Memory B cell (primary cell): ENCODE data around the gene AP2A2.
A peak's percentile ranks its signal among the peaks of the same experiment; 100 is the strongest.

ENCODE experiments used
- ATAC-seq: fragments of 150-1000 bp; cut with Tn5 transposase; 2 replicates; pipeline ENCODE4 v1.10.0; 2021; ENCODE audit warnings: low read depth, mild to moderate bottlenecking, moderate library complexity
- DNase-seq, 2 donors: peaks; one replicate each; pipeline ENCODE4 v3.0.0; 2022; ENCODE audit warnings: low spot score in 2 of 2
- H3K27ac Mint-ChIP-seq: one replicate; pipeline ENCODE4 v1.8.0; 2022; ENCODE audit warnings: mild to moderate bottlenecking, moderate library complexity, mixed read lengths
- H3K27me3 Mint-ChIP-seq: one replicate; pipeline ENCODE4 v1.8.0; 2022; ENCODE audit warnings: mixed read lengths
- H3K36me3 Mint-ChIP-seq: one replicate; pipeline ENCODE4 v1.8.0; 2022; ENCODE audit warnings: mild to moderate bottlenecking, mixed read lengths
- H3K4me1 Mint-ChIP-seq: one replicate; pipeline ENCODE4 v1.8.0; 2022; ENCODE audit warnings: mixed read lengths
- H3K4me3 Mint-ChIP-seq: one replicate; pipeline ENCODE4 v1.8.0; 2022; ENCODE audit warnings: mild to moderate bottlenecking, moderate library complexity, mixed read lengths
- H3K9me3 Mint-ChIP-seq: one replicate; pipeline ENCODE4 v1.8.0; 2022; ENCODE audit warnings: mixed read lengths

The AP2A2 gene

GRCh38 chr11:1025410-1026162 lies 99.9 kb downstream of the AP2A2 start:
- Mint-ChIP-seq H3K27ac (no peak overlapping the region), H3K27me3 (no peaks in the 10 kb centered on the region), H3K4me1 (peaks cover 6% of the 10 kb centered on the region), H3K9me3 (peaks cover 6% of the 10 kb centered on the region), H3K36me3 (peaks cover 7% of the 10 kb centered on the region), H3K4me3 (no peak overlapping the region)
- ATAC-seq (no peak), DNase-seq (no peak)

DNA sequence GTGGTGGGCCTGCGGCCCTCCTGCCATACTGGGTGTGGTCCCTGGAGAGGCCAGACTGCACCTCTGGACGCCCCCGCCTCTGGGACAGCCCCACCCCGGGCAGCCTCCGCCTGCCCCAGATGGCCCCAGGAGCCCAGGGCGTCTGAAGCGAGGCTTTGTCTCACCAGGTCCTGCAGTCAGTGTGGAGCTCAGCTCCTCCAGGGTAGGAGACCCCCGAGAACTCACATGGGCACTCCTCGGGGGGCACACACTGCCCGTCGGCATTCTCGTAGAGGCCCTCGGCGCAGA lies 100.4 kb downstream of the AP2A2 start:
- Mint-ChIP-seq H3K27me3 (no peaks in the 10 kb centered on the region), H3K9me3 (peaks cover 6% of the 10 kb centered on the region), H3K36me3 (peaks cover 7% of the 10 kb centered on the region), H3K4me3 (no peak overlapping the region), H3K27ac (no peak overlapping the region), H3K4me1 (peaks cover 6% of the 10 kb centered on the region)
- no peak for DNase-seq
- ATAC-seq = no peak

DNA sequence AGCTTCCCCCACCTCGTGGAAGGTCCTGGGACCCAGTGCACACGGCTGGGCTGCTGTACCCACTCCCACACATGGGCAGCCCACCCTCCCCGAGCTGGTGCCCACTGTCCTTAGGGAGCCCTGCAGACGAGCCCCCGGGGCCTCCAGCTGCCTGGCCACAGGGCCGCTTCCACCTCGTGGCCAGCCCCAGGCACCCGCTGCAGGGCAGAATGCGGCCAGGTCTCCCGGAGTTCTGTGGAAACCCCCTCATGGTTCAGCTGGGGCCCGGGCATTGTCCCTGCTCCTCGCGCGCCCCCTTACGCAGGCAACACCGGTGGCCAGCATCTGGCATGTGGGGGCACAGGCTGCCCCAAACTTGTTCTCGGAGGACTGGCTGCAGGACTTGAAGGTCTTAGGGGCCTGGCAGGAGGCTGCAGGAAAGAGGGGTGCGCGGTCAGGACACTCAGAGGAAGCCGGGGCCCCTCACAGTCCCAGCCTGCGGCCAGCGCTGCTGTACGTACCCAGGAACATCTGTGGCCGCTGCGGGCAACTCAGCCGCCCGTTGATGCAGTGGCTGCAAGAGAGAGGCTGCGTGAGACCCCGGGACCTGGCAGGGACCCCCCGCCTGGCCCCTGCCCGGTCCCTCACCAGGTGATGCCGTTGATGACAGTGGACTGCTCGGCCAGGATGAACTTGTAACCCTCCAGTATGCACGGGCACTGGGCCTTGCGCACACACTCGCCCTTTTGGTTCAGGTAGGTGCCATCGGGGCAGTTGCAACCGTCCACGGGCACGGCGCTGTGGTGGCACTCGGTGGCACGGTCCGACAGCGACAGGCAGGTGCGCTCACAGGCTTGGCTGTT lies 101.2 kb downstream of the AP2A2 start:
- no peak overlapping the region for H3K4me3 Mint-ChIP-seq
- H3K27ac Mint-ChIP-seq = no peak overlapping the region
- no peak for DNase-seq
- ATAC-seq = no peak
- H3K9me3 Mint-ChIP-seq = peaks cover 6% of the 10 kb centered on the region
- peaks cover 7% of the 10 kb centered on the region for H3K36me3 Mint-ChIP-seq
- peaks cover 6% of the 10 kb centered on the region for H3K4me1 Mint-ChIP-seq
- H3K27me3 Mint-ChIP-seq = no peaks in the 10 kb centered on the region

DNA sequence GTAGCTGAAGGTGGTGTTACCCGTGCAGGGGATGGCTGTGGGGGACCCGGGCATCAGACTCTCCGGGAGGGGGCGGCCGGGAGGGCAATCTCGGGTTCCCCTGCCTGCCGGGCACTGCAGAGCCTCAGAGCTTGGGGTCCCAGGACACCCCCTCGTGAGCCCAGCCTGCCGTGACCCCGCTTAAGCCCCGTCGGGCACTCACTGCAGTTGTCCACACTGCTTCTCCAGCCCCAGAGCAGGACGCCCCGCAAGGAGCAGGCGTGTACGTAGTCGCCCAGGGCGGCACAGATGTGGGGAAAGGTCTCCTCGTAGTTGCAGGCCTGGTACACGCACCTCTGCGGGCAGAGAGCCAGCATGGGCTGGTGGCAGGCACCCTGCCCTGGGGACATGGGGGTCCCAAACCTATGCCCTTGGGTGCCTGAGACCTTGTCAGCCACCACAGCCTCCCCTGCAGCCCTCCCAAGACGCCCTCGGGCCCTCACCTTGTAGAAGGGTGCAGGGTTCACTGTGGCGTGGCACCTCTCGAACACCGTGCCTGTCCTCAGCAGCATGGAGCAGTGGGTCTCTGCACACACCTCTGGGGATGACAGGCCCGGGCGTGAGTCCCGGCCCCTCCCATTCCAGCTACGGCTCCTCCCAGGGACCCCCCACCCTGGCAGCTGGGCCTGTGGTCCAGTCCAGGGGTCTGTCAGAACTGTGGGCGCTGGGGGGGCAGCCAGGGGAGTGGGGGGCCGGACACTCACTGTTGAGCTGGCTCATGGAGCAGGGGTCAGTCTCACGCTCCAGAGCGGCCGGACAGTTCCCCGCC lies 102.0 kb downstream of the AP2A2 start:
- Mint-ChIP-seq H3K9me3 (peaks cover 11% of the 10 kb centered on the region), H3K4me1 (peaks cover 5% of the 10 kb centered on the region), H3K27ac (no peak overlapping the region), H3K36me3 (peaks cover 5% of the 10 kb centered on the region), H3K4me3 (no peak overlapping the region), H3K27me3 (no peaks in the 10 kb centered on the region)
- DNase-seq = no peak
- ATAC-seq = no peak

DNA sequence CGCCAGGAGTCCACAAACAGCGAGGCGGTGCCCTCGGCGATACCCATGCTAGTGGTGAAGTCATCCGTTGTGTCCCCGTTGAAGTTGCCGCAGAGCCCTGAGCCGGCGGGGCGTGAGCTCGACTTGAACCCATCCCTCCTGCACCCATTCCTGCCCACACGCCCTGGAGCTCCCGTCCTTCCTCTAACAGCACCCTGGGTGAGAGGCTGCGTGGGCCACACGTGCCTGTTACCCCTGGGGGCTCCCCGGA lies 102.5 kb downstream of the AP2A2 start:
- no peak overlapping the region for H3K4me3 Mint-ChIP-seq
- no peaks in the 10 kb centered on the region for H3K27me3 Mint-ChIP-seq
- DNase-seq (no peak), ATAC-seq (no peak)
- H3K9me3 Mint-ChIP-seq = peaks cover 6% of the 10 kb centered on the region
- no peak overlapping the region for H3K27ac Mint-ChIP-seq
- H3K36me3 Mint-ChIP-seq = peaks cover under 1% of the 10 kb centered on the region
- H3K4me1 Mint-ChIP-seq = peaks cover under 1% of the 10 kb centered on the region

DNA sequence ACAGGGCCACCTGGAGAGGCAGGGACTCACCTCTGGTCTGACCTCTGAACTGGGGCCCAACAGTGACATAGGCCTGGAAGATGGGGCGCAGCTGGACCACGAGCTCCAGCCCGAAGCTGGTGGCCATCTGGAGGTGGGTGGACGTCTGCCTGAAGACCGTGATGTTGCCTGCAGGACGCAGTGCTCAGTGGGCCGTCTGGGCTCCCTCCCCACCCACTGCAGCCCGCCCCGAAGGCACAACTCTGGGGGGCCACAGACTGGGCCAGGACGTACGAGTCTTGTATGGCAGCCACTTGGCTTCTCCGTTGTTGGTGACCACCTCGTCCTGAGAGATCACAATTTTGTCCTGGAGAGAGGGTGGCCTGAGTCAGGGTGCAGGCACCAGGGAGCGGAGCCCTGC lies 102.9 kb downstream of the AP2A2 start:
- H3K9me3 Mint-ChIP-seq = peaks cover 6% of the 10 kb centered on the region
- H3K4me1 Mint-ChIP-seq = no peaks in the 10 kb centered on the region
- no peaks in the 10 kb centered on the region for H3K36me3 Mint-ChIP-seq
- no peak for ATAC-seq
- no peaks in the 10 kb centered on the region for H3K27me3 Mint-ChIP-seq
- no peak overlapping the region for H3K27ac Mint-ChIP-seq
- no peak overlapping the region for H3K4me3 Mint-ChIP-seq
- no peak for DNase-seq

GRCh38 chr11:1029051-1029450 lies 103.4 kb downstream of the AP2A2 start:
- no peak for DNase-seq
- Mint-ChIP-seq H3K27ac (no peak overlapping the region), H3K9me3 (peaks cover 6% of the 10 kb centered on the region), H3K4me1 (no peaks in the 10 kb centered on the region), H3K36me3 (no peaks in the 10 kb centered on the region), H3K4me3 (no peak overlapping the region), H3K27me3 (no peaks in the 10 kb centered on the region)
- no peak for ATAC-seq

DNA sequence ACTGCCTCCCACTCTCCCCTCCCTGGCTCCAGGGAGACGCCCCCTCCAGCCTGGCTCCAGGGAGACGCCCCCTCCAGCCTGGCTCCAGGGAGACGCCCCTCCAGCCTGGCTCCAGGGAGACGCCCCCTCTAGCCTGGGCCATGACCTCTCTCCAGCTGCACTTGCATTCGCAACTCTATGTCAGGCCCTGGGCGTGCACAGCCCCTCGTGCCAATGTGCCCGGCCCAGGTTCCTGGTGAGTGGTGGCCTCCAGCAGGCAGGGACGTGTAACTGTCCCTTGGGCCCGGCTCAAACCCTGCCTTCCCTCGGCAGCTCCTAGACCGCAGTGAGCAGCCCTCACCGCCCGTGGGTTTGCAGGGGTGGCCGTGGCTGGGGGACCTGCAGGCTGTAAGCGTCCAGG lies 104.0 kb downstream of the AP2A2 start:
- H3K4me1 Mint-ChIP-seq = no peaks in the 10 kb centered on the region
- DNase-seq (no peak), ATAC-seq (no peak)
- H3K9me3 Mint-ChIP-seq = peaks cover 6% of the 10 kb centered on the region
- H3K27me3 Mint-ChIP-seq = no peaks in the 10 kb centered on the region
- no peak overlapping the region for H3K27ac Mint-ChIP-seq
- no peaks in the 10 kb centered on the region for H3K36me3 Mint-ChIP-seq
- H3K4me3 Mint-ChIP-seq = no peak overlapping the region

- ATAC-seq (no peak), DNase-seq (no peak)
- Mint-ChIP-seq H3K27me3 (no peaks in the 10 kb centered on the region), H3K27ac (no peak overlapping the region), H3K4me1 (no peaks in the 10 kb centered on the region), H3K9me3 (peaks cover 6% of the 10 kb centered on the region), H3K36me3 (no peaks in the 10 kb centered on the region), H3K4me3 (no peak overlapping the region)
Observed at GRCh38 chr11:1030086-1030485, 104.4 kb downstream of the AP2A2 start.

GRCh38 chr11:1030556-1030955 lies 104.9 kb downstream of the AP2A2 start:
- H3K4me3 Mint-ChIP-seq = no peak overlapping the region
- no peak for DNase-seq
- H3K27me3 Mint-ChIP-seq = no peaks in the 10 kb centered on the region
- H3K9me3 Mint-ChIP-seq = peaks cover 6% of the 10 kb centered on the region
- H3K27ac Mint-ChIP-seq = no peak overlapping the region
- H3K36me3 Mint-ChIP-seq = no peaks in the 10 kb centered on the region
- H3K4me1 Mint-ChIP-seq = no peaks in the 10 kb centered on the region
- ATAC-seq = no peak

- DNase-seq (no peak), ATAC-seq (no peak)
- H3K27me3 Mint-ChIP-seq = no peaks in the 10 kb centered on the region
- H3K36me3 Mint-ChIP-seq = no peaks in the 10 kb centered on the region
- peaks cover 6% of the 10 kb centered on the region for H3K9me3 Mint-ChIP-seq
- no peak overlapping the region for H3K4me3 Mint-ChIP-seq
- no peak overlapping the region for H3K27ac Mint-ChIP-seq
- no peaks in the 10 kb centered on the region for H3K4me1 Mint-ChIP-seq
Observed at GRCh38 chr11:1031121-1031899, 105.6 kb downstream of the AP2A2 start.

DNA sequence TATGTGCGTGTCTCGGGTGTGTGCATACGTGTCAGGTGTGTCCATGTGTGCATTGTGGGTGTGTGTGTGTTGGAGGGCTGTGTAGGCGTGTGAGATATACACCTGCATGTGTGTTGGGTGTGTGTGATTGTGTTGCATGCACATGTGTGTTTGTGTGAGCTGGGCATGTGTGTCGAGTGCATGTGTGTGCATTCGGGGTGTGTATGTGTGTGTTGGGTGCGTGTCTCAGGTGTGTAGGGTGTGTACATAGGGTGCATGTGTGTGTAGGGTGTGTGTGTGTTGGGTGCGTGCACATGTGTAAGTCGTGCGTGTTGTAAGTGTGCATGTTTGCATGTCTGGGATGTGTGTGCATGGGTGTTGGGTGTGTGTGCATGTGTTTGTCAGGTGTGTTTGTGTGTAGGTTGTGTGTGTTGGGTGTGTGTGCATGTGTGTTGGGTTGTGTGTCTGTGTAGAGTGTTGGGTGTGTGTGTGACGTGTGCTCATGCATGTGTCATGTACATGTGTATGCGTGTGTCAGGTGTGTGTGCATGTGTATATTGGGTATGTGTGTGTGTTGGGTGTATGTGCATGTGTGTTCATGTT lies 106.7 kb downstream of the AP2A2 start:
- no peaks in the 10 kb centered on the region for H3K36me3 Mint-ChIP-seq
- H3K27me3 Mint-ChIP-seq = no peaks in the 10 kb centered on the region
- H3K9me3 Mint-ChIP-seq = peaks cover 6% of the 10 kb centered on the region
- ATAC-seq (no peak), DNase-seq (no peak)
- H3K4me1 Mint-ChIP-seq = no peaks in the 10 kb centered on the region
- H3K4me3 Mint-ChIP-seq = no peak overlapping the region
- H3K27ac Mint-ChIP-seq = peak overlapping the region; percentile 12

DNA sequence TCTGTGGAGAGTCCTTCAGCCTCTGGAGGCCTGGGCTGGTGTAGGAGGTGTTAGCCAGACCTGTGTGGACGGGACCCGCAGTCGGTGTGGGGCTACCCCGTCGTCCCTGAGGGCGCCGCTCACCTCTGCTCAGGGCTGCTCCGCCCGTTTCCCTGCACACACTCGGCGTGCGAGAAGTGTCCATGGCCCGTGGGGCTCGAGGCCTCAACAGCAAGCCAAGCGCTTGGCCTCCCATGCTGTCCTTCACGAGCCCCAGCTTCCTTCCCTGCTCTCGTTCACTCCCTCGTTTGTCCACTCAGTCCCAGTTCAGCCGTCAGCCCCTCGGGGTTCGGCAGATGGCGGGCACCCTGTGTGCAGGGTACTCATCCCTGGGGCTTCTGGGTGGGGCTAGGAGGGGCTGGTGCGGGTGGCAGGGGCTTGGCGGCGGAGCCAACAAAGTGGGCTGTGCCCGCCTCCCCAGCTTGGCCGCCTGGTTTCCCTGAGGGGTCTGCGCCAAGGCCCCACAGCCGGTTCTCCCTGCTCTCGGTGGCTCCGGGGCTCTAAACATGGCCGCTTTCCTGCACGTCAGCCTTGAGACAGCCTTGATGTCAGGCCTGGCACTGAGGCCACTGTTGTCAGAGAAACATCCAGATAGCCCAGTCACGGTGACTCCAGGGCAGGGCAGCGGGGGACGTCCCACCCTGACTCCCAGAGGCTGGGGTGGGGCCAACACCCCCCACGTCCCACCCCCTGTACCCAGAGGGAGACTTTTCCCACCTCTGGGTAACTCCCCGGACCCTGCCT lies 107.5 kb downstream of the AP2A2 start:
- Mint-ChIP-seq H3K9me3 (peaks cover 6% of the 10 kb centered on the region), H3K4me3 (no peak overlapping the region), H3K27me3 (peaks cover 2% of the 10 kb centered on the region), H3K4me1 (no peaks in the 10 kb centered on the region), H3K36me3 (no peaks in the 10 kb centered on the region), H3K27ac (no peak overlapping the region)
- no peak for ATAC-seq
- DNase-seq = no peak
